GM13977 (cell line): ENCODE results near the gene OTOA.

Source experiments
- DNase-seq: peaks from one replicate; pipeline ENCODE4 v3.0.0; 2012; ENCODE audit warnings: low spot score
- CTCF ChIP-seq: IDR thresholded peaks from 2 replicates; pipeline ENCODE4 v1.5.1; 2012; ENCODE audit warnings: mild to moderate bottlenecking, control low read depth; ENCODE audit not compliant: insufficient read depth; ENCODE audit errors: extremely low read depth, missing control alignments
- in situ Hi-C: fragments of 300-500 bp; cut with MboI; formaldehyde crosslinking; loops from one replicate; pipeline ENCODE4 v1.12.0; 2022; ENCODE audit warnings: low sequenced_read_pairs, low pct_unique_long_range_greater_than_20kb, mixed read lengths, inconsistent platforms; ENCODE audit not compliant: unreplicated experiment

The OTOA gene

DNA sequence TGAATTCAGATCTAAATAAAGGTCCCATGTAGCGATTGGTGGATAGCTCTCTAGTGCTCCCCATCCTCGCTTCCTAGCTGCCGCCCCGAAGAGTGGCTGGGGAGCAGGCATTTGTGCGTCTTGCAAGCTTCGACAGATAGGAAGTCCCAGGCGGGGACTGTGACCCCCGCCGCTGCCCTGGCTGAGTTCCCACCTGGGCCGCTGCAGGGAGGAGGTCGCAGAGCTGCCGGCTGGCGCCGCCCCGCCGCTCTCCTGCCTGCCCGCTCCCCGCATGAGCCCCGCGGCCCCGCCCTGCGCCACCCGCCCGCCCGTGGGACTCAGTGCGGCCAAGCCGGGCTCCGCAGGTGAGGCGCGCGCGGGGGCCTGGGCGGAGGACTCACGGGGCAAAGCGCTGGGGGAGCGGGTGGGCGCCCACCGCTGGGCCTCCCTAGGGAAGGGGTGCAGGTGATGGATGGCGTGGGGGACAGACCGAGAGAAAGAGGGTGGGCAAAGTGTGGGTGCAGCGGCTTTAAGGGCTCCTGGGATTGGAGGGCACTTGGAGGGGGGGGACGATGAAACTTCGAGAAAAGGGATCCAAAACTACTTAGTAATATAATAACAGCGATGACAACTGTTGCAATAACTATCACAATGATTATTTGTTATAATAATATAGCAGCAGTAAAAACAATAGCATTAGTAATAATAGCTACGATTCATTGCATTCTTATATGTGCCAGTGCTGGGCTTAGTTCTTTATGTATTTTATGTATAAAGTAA, at the start of gene OTOA:
Gene OTOA (plus strand): TSS at position 80 of the 759 bp plus-strand sequence. CDS start 14,547 bp downstream, outside the sequence.
- in situ Hi-C loops: no loop called here
- peak; percentile 45 for DNase-seq
- TF ChIP-seq CTCF: no peak

DNA sequence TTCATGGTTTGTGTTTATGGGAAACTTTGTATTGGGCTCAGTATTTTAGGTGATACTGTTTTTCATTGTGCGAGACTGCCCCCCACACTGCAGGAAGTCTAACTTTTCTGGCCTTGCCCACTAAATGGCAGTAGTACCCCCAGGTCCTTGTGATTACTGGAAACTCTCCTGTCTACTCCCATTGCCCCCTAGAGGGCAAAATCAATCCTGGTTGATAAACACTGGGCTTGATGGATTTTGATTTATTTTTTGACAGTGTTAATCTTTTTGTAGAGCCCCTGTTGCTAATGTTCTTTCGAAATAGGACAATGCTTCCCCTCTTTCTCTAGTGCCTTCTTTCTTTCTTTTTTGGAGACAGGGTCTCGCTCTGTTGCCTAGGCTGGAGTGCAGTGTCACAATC, 48.9 kb upstream of the OTOA start:
- no peak for TF ChIP-seq CTCF
- in situ Hi-C loops: no loop called here
- DNase-seq: no peak

- in situ Hi-C loops: no loop called here
- no peak for TF ChIP-seq CTCF
- DNase-seq: no peak
These were observed 46.2 kb upstream of the OTOA start for GRCh38 chr16:21617607-21618006.

- in situ Hi-C loops: no loop called here
- no peak for DNase-seq
These were observed 45.5 kb upstream of the OTOA start for GRCh38 chr16:21618281-21618680.

DNA sequence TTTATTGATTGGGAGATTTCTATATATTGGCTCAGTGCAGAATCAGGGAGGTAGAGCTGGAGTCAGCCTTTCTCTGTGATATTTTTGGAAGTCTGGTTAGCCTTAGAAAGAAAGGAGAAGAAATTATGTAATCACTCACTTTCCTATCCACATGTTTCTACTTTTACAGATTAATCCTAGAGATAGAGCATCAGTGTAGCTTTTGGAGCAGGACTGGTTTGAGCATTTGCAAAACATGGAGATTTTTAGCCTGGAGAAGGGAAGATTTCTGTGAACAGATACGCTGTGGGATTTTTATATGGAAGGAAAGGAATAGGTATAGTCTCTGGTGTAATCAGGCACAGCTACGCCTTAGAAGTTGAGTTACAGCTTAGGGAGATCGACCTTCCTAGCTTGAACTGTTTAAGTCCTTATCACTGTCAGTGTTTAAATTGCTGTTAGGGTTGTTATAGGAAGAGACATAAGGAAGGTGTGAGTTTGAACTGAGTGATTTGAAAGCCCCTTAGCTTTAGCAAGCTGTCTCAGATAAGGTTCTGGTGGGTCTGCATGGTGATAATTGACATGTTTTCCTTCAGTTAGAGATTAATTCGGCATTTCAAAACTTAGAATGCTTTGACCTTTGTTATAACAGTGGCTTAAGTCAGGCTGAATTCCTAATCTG, 43.9 kb upstream of the OTOA start:
- DNase-seq: no peak
- TF ChIP-seq CTCF: no peak
- in situ Hi-C loops: no loop called here

More at GRCh38 chr16:21618281-21618680, 45.5 kb upstream of the OTOA start:
- TF ChIP-seq CTCF: no peak

- in situ Hi-C loops: no loop called here
- DNase-seq: no peak
- TF ChIP-seq CTCF: no peak
These were observed 43.2 kb upstream of the OTOA start for GRCh38 chr16:21620592-21620991.
